Measurements from ENCODE around the gene ADCY9. TPM values are rescaled to one million over a fixed set of nuclear protein-coding genes. Genes with fewer than 3 reads are reported as not detected.

ADCY9 gene
- total RNA-seq, 1 donor from 2014 or later, result 6.9 TPM

- peaks cover 2% of the 10 kb centered on the region for H3K4me1 Mint-ChIP-seq (ENCODE audit: low read depth)
- H3K4me3 Mint-ChIP-seq (ENCODE audit: low read depth), result no peak overlapping the region
- H3K9me3 Mint-ChIP-seq (ENCODE audit: low read depth), result no peaks in the 10 kb centered on the region
- H3K27ac Mint-ChIP-seq, result no peak overlapping the region
- H3K27me3 Mint-ChIP-seq, result peaks cover 25% of the 10 kb centered on the region
- TF ChIP-seq CTCF (IDR thresholded peaks at IDR 0.05; ENCODE audit: unreplicated experiment), result no peak
- no peaks in the 10 kb centered on the region for H3K36me3 Mint-ChIP-seq (ENCODE audit: insufficient read depth)
- DNase-seq (ENCODE audit: low spot score, unreplicated experiment), result no peak
These were observed 7.5 kb upstream of the ADCY9 start for GRCh38 chr16:4123616-4124300.

GRCh38 chr16:4120176-4120575, 3.9 kb upstream of the ADCY9 start:
- H3K4me1 Mint-ChIP-seq (ENCODE audit: low read depth), result no peaks in the 10 kb centered on the region
- DNase-seq (ENCODE audit: low spot score, unreplicated experiment), result no peak
- H3K9me3 Mint-ChIP-seq (ENCODE audit: low read depth), result no peaks in the 10 kb centered on the region
- H3K36me3 Mint-ChIP-seq (ENCODE audit: insufficient read depth), result no peaks in the 10 kb centered on the region
- no peak overlapping the region for H3K4me3 Mint-ChIP-seq (ENCODE audit: low read depth)
- TF ChIP-seq CTCF (IDR thresholded peaks at IDR 0.05; ENCODE audit: unreplicated experiment), result no peak
- peaks cover 38% of the 10 kb centered on the region for H3K27me3 Mint-ChIP-seq
- H3K27ac Mint-ChIP-seq, result no peak overlapping the region

- peak overlapping the region; percentile 71 for H3K4me3 Mint-ChIP-seq (ENCODE audit: low read depth)
- TF ChIP-seq CTCF (IDR thresholded peaks at IDR 0.05; ENCODE audit: unreplicated experiment), result no peak
- peak overlapping the region; percentile 57 for H3K27ac Mint-ChIP-seq
- DNase-seq (ENCODE audit: low spot score, unreplicated experiment), result no peak
- H3K4me1 Mint-ChIP-seq (ENCODE audit: low read depth), result peaks cover 5% of the 10 kb centered on the region
- H3K9me3 Mint-ChIP-seq (ENCODE audit: low read depth), result no peaks in the 10 kb centered on the region
- H3K27me3 Mint-ChIP-seq, result peaks cover 50% of the 10 kb centered on the region
- peaks cover 6% of the 10 kb centered on the region for H3K36me3 Mint-ChIP-seq (ENCODE audit: insufficient read depth)
These were observed 972 bp upstream of the ADCY9 start for GRCh38 chr16:4117250-4117578.

- H3K36me3 Mint-ChIP-seq (ENCODE audit: insufficient read depth), result peaks cover 6% of the 10 kb centered on the region
- peak overlapping the region; percentile 68 for H3K4me3 Mint-ChIP-seq (ENCODE audit: low read depth)
- H3K27ac Mint-ChIP-seq, result no peak overlapping the region
- peaks cover 56% of the 10 kb centered on the region for H3K27me3 Mint-ChIP-seq
- H3K9me3 Mint-ChIP-seq (ENCODE audit: low read depth), result no peaks in the 10 kb centered on the region
- DNase-seq (ENCODE audit: low spot score, unreplicated experiment), result no peak
- peaks cover 6% of the 10 kb centered on the region for H3K4me1 Mint-ChIP-seq (ENCODE audit: low read depth)
- TF ChIP-seq CTCF (IDR thresholded peaks at IDR 0.05; ENCODE audit: unreplicated experiment), result no peak
These were observed 308 bp downstream of the ADCY9 start for GRCh38 chr16:4115949-4116318.

- peaks cover 6% of the 10 kb centered on the region for H3K36me3 Mint-ChIP-seq (ENCODE audit: insufficient read depth)
- peak; percentile 41 for DNase-seq (ENCODE audit: low spot score, unreplicated experiment)
- H3K27me3 Mint-ChIP-seq, result peaks cover 56% of the 10 kb centered on the region
- no peaks in the 10 kb centered on the region for H3K9me3 Mint-ChIP-seq (ENCODE audit: low read depth)
- peak overlapping the region; percentile 68 for H3K4me3 Mint-ChIP-seq (ENCODE audit: low read depth)
- TF ChIP-seq CTCF (IDR thresholded peaks at IDR 0.05; ENCODE audit: unreplicated experiment), result peak; percentile 9
- H3K27ac Mint-ChIP-seq, result no peak overlapping the region
- H3K4me1 Mint-ChIP-seq (ENCODE audit: low read depth), result peaks cover 7% of the 10 kb centered on the region
These were observed 863 bp downstream of the ADCY9 start for GRCh38 chr16:4115209-4115948.
